Spleen (tissue), 11 donors: ENCODE results near the gene CCDC154. TPM values are rescaled to one million over a fixed set of nuclear protein-coding genes. Genes with fewer than 3 reads are reported as not detected.

Source experiments
- DNase-seq: peaks from one replicate; pipeline ENCODE4 v3.0.0-alpha.2; 2020
- H3K27ac ChIP-seq, 8 donors: fragments of 200-600 bp; sonication (generic) in 7 of 8; 1 replicate in 4 of 8; 2 replicates in 4 of 8; pipeline versions ENCODE4 v1.5.0 to v1.8.0; 2016 to 2021; ENCODE audit warnings: inconsistent platforms in 4 of 8, mild to moderate bottlenecking in 4 of 8, moderate library complexity in 1 of 8
- H3K27me3 ChIP-seq, 7 donors: fragments of 200-600 bp; sonication (generic) in 6 of 7; replicated peaks in 1 of 7; 1 replicate in 4 of 7; 2 replicates in 3 of 7; pipeline versions ENCODE4 v1.5.0 to v1.8.0; 2016 to 2021; ENCODE audit warnings: inconsistent platforms in 3 of 7, mild to moderate bottlenecking in 1 of 7
- H3K36me3 ChIP-seq, 6 donors: fragments of 200-600 bp; sonication (generic) in 5 of 6; 1 replicate in 4 of 6; 2 replicates in 2 of 6; pipeline versions ENCODE4 v1.5.0 to v1.8.0; 2016 to 2021; ENCODE audit warnings: inconsistent platforms in 2 of 6
- H3K4me1 ChIP-seq, 6 donors: fragments of 200-600 bp; sonication (generic) in 5 of 6; 1 replicate in 3 of 6; 2 replicates in 3 of 6; pipeline versions ENCODE4 v1.5.0 to v1.8.0; 2016 to 2021; ENCODE audit warnings: inconsistent platforms in 3 of 6
- H3K4me3 ChIP-seq, 8 donors: fragments of 200-600 bp; sonication (generic) in 7 of 8; 1 replicate in 4 of 8; 2 replicates in 4 of 8; pipeline versions ENCODE4 v1.5.0 to v1.8.0; 2016 to 2021; ENCODE audit warnings: inconsistent platforms in 4 of 8, mild to moderate bottlenecking in 4 of 8, moderate library complexity in 2 of 8
- H3K9me3 ChIP-seq, 8 donors: fragments of 200-600 bp; sonication (generic) in 7 of 8; 1 replicate in 4 of 8; 2 replicates in 4 of 8; pipeline versions ENCODE4 v1.5.0 to v1.8.0; 2016 to 2021; ENCODE audit warnings: inconsistent platforms in 4 of 8
- POLR2A ChIP-seq, 3 donors: fragments of 450-650 bp; IDR thresholded peaks; one replicate each; pipeline ENCODE4 v1.5.1; 2017; ENCODE audit warnings: antibody characterized with exemption in 3 of 3, mild to moderate bottlenecking in 1 of 3
- POLR2AphosphoS5 ChIP-seq, 3 donors: sonication (generic); formaldehyde crosslinking; IDR thresholded peaks; one replicate each; pipeline ENCODE4 v1.5.1; 2017; ENCODE audit warnings: antibody characterized with exemption in 3 of 3
- WGBS, 5 donors: extraction: QIAGEN DNeasy Blood & Tissue Kit in 3 of 5; methylation state at CpG; one replicate each; pipeline versions ENCODE4 v1.1.5 to v1.1.7; 2013 to 2018; 5-methylcytosine and 5-hydroxymethylcytosine counted together
- intact Hi-C: fragments of 100-400 bp; cut with DNase I; formaldehyde crosslinking; loops from one replicate; pipeline ENCODE4 v1.15.0; 2023; ENCODE audit warnings: low total_unique reads
- polyA plus RNA-seq, 3 donors: library from polyadenylated mRNA; stranded (reverse); fragments of 200-250 nt; gene quantifications; one replicate each; pipeline ENCODE4 v1.2.1, GENCODE V29; 2013
- total RNA-seq, 7 donors: library from RNA; depleted of rRNA in 3 of 7; stranded (reverse); fragments of >200 nt in 3 of 7; fragmentation: NEBNext Ultra II Directional in 4 of 7; extraction: Animal tissue kit (Norgen Biotek cat#: 25700) in 4 of 7; gene quantifications; one replicate each; pipeline versions ENCODE4 v1.1.0 to v1.2.1, GENCODE V29; 2016 to 2021
- TF ChIP-seq, protein P1 (sequence below), 11 experiments: fragments of 200-600 bp in 7 of 11; fragments of 450-650 bp in 4 of 11; sonication (generic) in 4 of 11; IDR thresholded peaks in 8 of 11; conservative IDR thresholded peaks in 3 of 11; 1 replicate in 7 of 11; 2 replicates in 4 of 11; pipeline versions ENCODE4 v1.4.0 to v1.8.0; 2016 to 2021; ENCODE audit warnings: antibody characterized with exemption in 11 of 11, inconsistent platforms in 4 of 11, mild to moderate bottlenecking in 1 of 11
- donor health status: healthy with polysubstance abuse.
- donor health status: DM: no; HTN: no; CAD: no; lungs with moderate emphysema.
- donor health status: DM: no; HTN: no; CAD: no.
- donor health status: Bipolar disorder and iron deficiency.
- donor health status: healthy.
- donor health status: DM: no; HTN: no; CAD: no.
- donor health status: DM: yes; HTN: yes; CAD: no.

The CCDC154 gene
- total and polyA plus RNA-seq, 10 donors = 1.6 to 18.2 (median 5.5) TPM

DNA sequence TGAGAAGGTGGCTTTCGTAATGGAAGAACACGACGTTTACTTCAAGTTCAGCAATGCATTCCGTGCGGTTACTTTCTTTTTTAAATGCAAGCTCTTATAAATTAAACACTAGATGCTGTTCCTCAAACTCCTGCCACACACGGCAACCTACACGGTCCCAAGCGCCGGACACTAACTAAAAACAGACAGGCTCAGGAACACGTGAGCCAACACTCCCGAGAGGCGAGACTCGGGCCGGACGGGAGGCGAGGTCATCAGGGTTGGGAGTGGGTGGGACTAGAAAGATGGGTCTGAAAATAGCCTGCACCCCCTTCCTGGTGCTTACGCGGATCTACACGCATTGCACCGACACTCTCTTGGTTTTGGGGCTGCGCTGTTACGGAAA is 24.1 kb upstream of the CCDC154 start:
- Histone ChIP-seq H3K27ac (no peak overlapping the region), H3K9me3 (no peaks in the 10 kb centered on the region)
- no peak for DNase-seq

DNA sequence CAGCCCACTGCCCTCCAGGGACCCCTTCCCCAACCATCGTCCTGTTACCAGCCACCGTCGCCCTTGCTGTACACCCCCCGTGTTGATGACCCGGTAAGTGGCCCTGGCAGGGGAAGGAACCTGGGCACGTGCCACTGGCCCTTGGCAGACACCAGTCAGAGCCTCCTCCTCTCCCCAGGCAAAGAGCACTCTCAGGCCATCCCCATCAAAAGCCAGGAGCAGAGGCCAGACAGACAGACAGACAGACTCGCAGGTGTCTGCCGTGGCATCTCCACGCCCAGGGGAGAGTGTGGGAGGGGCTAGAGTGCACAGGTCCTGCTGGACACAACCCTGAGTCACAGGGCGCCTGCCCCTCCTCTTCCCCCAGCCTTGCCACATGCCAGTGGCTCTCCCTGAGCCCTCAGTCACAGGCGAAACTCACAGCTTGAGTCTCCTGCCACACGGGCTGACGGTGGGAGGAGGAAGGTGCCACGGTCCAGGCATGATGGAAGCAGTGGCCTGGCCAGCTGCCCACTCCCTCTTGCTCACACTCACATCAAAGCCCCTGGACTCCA is 22.7 kb upstream of the CCDC154 start:
- intact Hi-C loops = no loop called here
- peaks cover 17 to 65% (median 32%) of the 10 kb centered on the region in 6 donors for H3K4me1 ChIP-seq
- H3K27ac ChIP-seq = no peak overlapping the region
- DNase-seq = no peak
- peaks cover 0 to 43% (median 15%) of the 10 kb centered on the region in 6 donors for H3K36me3 ChIP-seq
- no peaks in the 10 kb centered on the region for H3K27me3 ChIP-seq
- no peak overlapping the region for H3K4me3 ChIP-seq
- no peaks in the 10 kb centered on the region for H3K9me3 ChIP-seq
- 77 to 92% (median 83%) methylated on average over 13 to 14 of the region's 14 CpGs for WGBS, 5 donors
- TF ChIP-seq POLR2AphosphoS5 (IDR thresholded peaks at IDR 0.05) = no peak
- no peak for TF ChIP-seq POLR2A (IDR thresholded peaks at IDR 0.05)
- TF ChIP-seq, protein P1, sequence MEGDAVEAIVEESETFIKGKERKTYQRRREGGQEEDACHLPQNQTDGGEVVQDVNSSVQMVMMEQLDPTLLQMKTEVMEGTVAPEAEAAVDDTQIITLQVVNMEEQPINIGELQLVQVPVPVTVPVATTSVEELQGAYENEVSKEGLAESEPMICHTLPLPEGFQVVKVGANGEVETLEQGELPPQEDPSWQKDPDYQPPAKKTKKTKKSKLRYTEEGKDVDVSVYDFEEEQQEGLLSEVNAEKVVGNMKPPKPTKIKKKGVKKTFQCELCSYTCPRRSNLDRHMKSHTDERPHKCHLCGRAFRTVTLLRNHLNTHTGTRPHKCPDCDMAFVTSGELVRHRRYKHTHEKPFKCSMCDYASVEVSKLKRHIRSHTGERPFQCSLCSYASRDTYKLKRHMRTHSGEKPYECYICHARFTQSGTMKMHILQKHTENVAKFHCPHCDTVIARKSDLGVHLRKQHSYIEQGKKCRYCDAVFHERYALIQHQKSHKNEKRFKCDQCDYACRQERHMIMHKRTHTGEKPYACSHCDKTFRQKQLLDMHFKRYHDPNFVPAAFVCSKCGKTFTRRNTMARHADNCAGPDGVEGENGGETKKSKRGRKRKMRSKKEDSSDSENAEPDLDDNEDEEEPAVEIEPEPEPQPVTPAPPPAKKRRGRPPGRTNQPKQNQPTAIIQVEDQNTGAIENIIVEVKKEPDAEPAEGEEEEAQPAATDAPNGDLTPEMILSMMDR (IDR thresholded peaks at IDR 0.05 in 8 of 11, conservative IDR thresholded peaks at IDR 0.05 in 3 of 11) = no peak

More for the DNA sequence above, 24.1 kb upstream of the CCDC154 start:
- WGBS, 5 donors = 82 to 92% (median 83%) methylated on average over 22 of the region's 22 CpGs
- Histone ChIP-seq H3K27me3 (no peaks in the 10 kb centered on the region), H3K4me1 (peaks cover 24 to 78% (median 46%) of the 10 kb centered on the region in 6 donors), H3K4me3 (no peak overlapping the region), H3K36me3 (peaks cover 0 to 30% (median 11%) of the 10 kb centered on the region in 6 donors)
- TF ChIP-seq, protein P1 (IDR thresholded peaks at IDR 0.05 in 8 of 11, conservative IDR thresholded peaks at IDR 0.05 in 3 of 11) = no peak
- TF ChIP-seq POLR2AphosphoS5 (IDR thresholded peaks at IDR 0.05) (no peak), POLR2A (IDR thresholded peaks at IDR 0.05) (no peak)
- intact Hi-C loops = no loop called here

GRCh38 chr16:1466054-1466453 is 21.7 kb upstream of the CCDC154 start:
- H3K9me3 ChIP-seq = no peaks in the 10 kb centered on the region
- H3K36me3 ChIP-seq = peaks cover 0 to 53% (median 20%) of the 10 kb centered on the region in 6 donors
- intact Hi-C loops = no loop called here
- H3K4me1 ChIP-seq = peaks cover 8 to 55% (median 22%) of the 10 kb centered on the region in 6 donors
- WGBS, 5 donors = 86 to 96% (median 91%) methylated on average over 19 to 24 of the region's 24 CpGs
- TF ChIP-seq POLR2AphosphoS5 (IDR thresholded peaks at IDR 0.05) (no peak), POLR2A (IDR thresholded peaks at IDR 0.05) (no peak)
- TF ChIP-seq, protein P1 (IDR thresholded peaks at IDR 0.05 in 8 of 11, conservative IDR thresholded peaks at IDR 0.05 in 3 of 11) = no peak
- H3K27me3 ChIP-seq = no peaks in the 10 kb centered on the region
- H3K4me3 ChIP-seq = no peak overlapping the region
- no peak for DNase-seq
- no peak overlapping the region for H3K27ac ChIP-seq

DNA sequence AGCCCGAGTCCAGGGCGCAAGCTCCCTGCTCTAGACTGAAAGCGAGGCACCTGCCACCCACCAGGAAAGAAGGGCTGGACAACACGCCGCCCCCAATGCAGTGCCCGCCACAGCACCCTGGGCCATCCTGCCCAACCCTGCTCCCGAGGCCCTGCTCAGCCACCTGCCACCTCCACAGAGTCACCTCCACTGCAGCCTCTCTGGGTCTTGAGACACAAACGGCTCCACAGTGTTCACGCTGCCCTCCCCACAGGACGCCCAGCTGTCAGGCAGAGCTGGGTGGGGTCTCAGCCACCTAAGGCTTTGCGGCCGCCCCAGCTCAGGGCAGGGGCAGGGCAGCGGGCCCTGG is 21.2 kb upstream of the CCDC154 start:
- peaks cover 0 to 58% (median 25%) of the 10 kb centered on the region in 6 donors for H3K36me3 ChIP-seq
- intact Hi-C loops = no loop called here
- no peaks in the 10 kb centered on the region for H3K9me3 ChIP-seq
- TF ChIP-seq POLR2A (IDR thresholded peaks at IDR 0.05) = no peak
- TF ChIP-seq, protein P1 (IDR thresholded peaks at IDR 0.05 in 8 of 11, conservative IDR thresholded peaks at IDR 0.05 in 3 of 11) = no peak
- TF ChIP-seq POLR2AphosphoS5 (IDR thresholded peaks at IDR 0.05) = no peak
- H3K4me1 ChIP-seq = peaks cover 4 to 49% (median 17%) of the 10 kb centered on the region in 6 donors
- 88 to 96% (median 92%) methylated on average over 6 to 13 of the region's 13 CpGs for WGBS, 5 donors
- H3K27me3 ChIP-seq = no peaks in the 10 kb centered on the region
- no peak overlapping the region for H3K4me3 ChIP-seq
- DNase-seq = no peak
- H3K27ac ChIP-seq = no peak overlapping the region
